ENCODE measurements around the gene FXYD7. TPM values are rescaled to one million over a fixed set of nuclear protein-coding genes. Genes with fewer than 3 reads are reported as not detected.

Gene FXYD7
- total and polyA plus RNA-seq, 9 of the 15 experiments (the other 6 are each of a cell fraction or from before 2014, with no cell fraction given), result 0.10 to 0.80 (median 0.31) TPM; not detected in 3

DNA sequence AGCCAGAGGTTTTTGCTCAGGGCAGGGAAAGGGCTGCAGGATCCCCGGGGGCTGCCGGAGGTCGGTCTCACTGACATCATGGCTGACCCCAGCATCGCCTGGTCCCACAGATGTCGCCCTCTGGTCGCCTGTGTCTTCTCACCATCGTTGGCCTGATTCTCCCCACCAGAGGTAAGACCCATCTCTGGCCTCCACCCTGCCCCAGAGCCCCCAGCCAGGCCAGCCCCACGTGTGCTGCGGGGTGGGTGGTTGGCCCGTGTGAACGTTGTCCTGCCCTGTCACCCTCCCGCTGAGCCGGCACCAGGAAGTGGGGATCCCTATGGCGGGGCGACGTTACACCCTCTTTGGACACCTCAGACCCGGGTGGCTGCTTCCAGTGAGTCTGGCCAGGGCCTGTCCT is 12.4 kb downstream of the FXYD7 start (continued):
- TF ChIP-seq, protein P1, sequence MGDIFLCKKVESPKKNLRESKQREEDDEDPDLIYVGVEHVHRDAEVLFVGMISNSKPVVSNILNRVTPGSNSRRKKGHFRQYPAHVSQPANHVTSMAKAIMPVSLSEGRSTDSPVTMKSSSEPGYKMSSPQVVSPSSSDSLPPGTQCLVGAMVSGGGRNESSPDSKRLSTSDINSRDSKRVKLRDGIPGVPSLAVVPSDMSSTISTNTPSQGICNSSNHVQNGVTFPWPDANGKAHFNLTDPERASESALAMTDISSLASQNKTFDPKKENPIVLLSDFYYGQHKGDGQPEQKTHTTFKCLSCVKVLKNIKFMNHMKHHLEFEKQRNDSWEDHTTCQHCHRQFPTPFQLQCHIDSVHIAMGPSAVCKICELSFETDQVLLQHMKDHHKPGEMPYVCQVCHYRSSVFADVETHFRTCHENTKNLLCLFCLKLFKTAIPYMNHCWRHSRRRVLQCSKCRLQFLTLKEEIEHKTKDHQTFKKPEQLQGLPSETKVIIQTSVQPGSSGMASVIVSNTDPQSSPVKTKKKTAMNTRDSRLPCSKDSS (IDR thresholded peaks at IDR 0.05; ENCODE audit: low read depth, partially characterized antibody), result no peak
- no peak for TF ChIP-seq MCM7 (IDR thresholded peaks at IDR 0.05)
- no peak for TF ChIP-seq EP300 (IDR thresholded peaks at IDR 0.05; ENCODE audit: low read length)
- no peak for TF ChIP-seq ELF4 (CRISPR knock-in tag; IDR thresholded peaks at IDR 0.05)
- no peak for TF ChIP-seq ATF1 (CRISPR knock-in tag; IDR thresholded peaks at IDR 0.05)
- TF ChIP-seq ATF1 (tag; IDR thresholded peaks at IDR 0.05), result 0 out of 2 replicates have a peak, but pooled peaks have one; percentile 22
- TF ChIP-seq NFIC (IDR thresholded peaks at IDR 0.05), result no peak
- no peak for TF ChIP-seq MEF2A (IDR thresholded peaks at IDR 0.05; ENCODE audit: control insufficient read depth, low read depth, low read length)
- no peak for TF ChIP-seq ZC3H8 (IDR thresholded peaks at IDR 0.05)
- TF ChIP-seq, protein P2, sequence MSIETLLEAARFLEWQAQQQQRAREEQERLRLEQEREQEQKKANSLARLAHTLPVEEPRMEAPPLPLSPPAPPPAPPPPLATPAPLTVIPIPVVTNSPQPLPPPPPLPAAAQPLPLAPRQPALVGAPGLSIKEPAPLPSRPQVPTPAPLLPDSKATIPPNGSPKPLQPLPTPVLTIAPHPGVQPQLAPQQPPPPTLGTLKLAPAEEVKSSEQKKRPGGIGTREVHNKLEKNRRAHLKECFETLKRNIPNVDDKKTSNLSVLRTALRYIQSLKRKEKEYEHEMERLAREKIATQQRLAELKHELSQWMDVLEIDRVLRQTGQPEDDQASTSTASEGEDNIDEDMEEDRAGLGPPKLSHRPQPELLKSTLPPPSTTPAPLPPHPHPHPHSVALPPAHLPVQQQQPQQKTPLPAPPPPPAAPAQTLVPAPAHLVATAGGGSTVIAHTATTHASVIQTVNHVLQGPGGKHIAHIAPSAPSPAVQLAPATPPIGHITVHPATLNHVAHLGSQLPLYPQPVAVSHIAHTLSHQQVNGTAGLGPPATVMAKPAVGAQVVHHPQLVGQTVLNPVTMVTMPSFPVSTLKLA (conservative IDR thresholded peaks at IDR 0.05), result peak in 1 of 2 experiments; percentile 29; a peak in 1 of 4 replicates
- TF ChIP-seq, protein P3, sequence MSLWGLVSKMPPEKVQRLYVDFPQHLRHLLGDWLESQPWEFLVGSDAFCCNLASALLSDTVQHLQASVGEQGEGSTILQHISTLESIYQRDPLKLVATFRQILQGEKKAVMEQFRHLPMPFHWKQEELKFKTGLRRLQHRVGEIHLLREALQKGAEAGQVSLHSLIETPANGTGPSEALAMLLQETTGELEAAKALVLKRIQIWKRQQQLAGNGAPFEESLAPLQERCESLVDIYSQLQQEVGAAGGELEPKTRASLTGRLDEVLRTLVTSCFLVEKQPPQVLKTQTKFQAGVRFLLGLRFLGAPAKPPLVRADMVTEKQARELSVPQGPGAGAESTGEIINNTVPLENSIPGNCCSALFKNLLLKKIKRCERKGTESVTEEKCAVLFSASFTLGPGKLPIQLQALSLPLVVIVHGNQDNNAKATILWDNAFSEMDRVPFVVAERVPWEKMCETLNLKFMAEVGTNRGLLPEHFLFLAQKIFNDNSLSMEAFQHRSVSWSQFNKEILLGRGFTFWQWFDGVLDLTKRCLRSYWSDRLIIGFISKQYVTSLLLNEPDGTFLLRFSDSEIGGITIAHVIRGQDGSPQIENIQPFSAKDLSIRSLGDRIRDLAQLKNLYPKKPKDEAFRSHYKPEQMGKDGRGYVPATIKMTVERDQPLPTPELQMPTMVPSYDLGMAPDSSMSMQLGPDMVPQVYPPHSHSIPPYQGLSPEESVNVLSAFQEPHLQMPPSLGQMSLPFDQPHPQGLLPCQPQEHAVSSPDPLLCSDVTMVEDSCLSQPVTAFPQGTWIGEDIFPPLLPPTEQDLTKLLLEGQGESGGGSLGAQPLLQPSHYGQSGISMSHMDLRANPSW (CRISPR knock-in tag; IDR thresholded peaks at IDR 0.05), result no peak
- no peak for TF ChIP-seq ILF3 (IDR thresholded peaks at IDR 0.05; ENCODE audit: borderline replicate concordance)
- TF ChIP-seq, protein P4, sequence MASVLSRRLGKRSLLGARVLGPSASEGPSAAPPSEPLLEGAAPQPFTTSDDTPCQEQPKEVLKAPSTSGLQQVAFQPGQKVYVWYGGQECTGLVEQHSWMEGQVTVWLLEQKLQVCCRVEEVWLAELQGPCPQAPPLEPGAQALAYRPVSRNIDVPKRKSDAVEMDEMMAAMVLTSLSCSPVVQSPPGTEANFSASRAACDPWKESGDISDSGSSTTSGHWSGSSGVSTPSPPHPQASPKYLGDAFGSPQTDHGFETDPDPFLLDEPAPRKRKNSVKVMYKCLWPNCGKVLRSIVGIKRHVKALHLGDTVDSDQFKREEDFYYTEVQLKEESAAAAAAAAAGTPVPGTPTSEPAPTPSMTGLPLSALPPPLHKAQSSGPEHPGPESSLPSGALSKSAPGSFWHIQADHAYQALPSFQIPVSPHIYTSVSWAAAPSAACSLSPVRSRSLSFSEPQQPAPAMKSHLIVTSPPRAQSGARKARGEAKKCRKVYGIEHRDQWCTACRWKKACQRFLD (CRISPR knock-in tag; IDR thresholded peaks at IDR 0.05), result no peak
- no peak for TF ChIP-seq CBFA2T3 (IDR thresholded peaks at IDR 0.05)
